ENCODE results near the gene FBRS.

DNA sequence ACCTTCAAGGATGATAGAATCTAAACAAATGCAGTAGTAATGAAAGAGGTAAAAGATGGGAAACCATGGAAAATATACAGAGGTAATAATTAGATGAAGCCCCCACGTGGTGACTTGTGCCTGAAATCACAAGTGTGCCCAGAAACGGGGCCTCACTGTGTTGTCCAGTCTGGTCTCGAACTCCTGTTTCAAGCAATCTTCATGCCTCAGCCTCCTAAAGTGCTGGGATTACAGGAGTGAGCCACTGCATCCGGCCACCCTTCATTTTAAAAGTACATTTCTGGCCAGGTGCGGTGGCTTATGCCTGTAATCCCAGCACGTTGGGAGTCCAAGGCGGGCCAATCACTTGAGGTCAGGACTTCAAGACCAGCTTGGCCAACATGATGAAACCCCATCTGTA is 21.6 kb upstream of the FBRS start:
- TF ChIP-seq POLR2AphosphoS5 (IDR thresholded peaks at IDR 0.05; ENCODE audit: low read depth, low read length) (no peak), POLR2A (IDR thresholded peaks at IDR 0.05; ENCODE audit: low read depth, low read length) (no peak), TAF1 (IDR thresholded peaks at IDR 0.05; ENCODE audit: borderline replicate concordance, low read depth, low read length) (no peak)

All from GM12892 (cell line).